ENCODE results near the gene IFFO2. TPM values are rescaled to one million over a fixed set of nuclear protein-coding genes. Genes with fewer than 3 reads are reported as not detected.
"Not testable (repeated sequence)": the region's sequence is repeated elsewhere in the genome, so short reads cannot be mapped to it uniquely, and the experiment has no call there.

The IFFO2 gene
- total RNA-seq, 4 donors from 2014 or later, result 25.8 to 88.8 (median 52.7) TPM

GRCh38 chr1:18899363-18900049 lies 57.0 kb downstream of the IFFO2 start:
- WGBS, 2 donors, result 19 to 63% methylated on average over 4 of the region's 4 CpGs
- no peaks in the 10 kb centered on the region for H3K9me3 ChIP-seq
- intact Hi-C loops (cut with DNase I), result loop anchor here (5.0 kb wide), 1 partner anchor 68 kb away; no protein-coding TSS in a partner anchor
- peaks cover 0 to 67% (median 28%) of the 10 kb centered on the region in 3 donors for H3K4me1 ChIP-seq
- no peak for TF ChIP-seq POLR2A (IDR thresholded peaks at IDR 0.05)
- TF ChIP-seq CTCF (IDR thresholded peaks at IDR 0.05), result no peak
- H3K36me3 ChIP-seq, result peaks cover 0 to 32% (median 0%) of the 10 kb centered on the region in 3 donors
- no peak overlapping the region for H3K4me3 ChIP-seq
- no peak for DNase-seq
- no peaks in the 10 kb centered on the region for H3K27me3 ChIP-seq
- H3K27ac ChIP-seq, result peak overlapping the region; percentile 28 to 97 (median 74)

- 54 to 64% methylated on average over 6 to 8 of the region's 8 CpGs for WGBS, 2 donors
- no peak for DNase-seq
Observed at GRCh38 chr1:18898567-18898966, 57.9 kb downstream of the IFFO2 start.

DNA sequence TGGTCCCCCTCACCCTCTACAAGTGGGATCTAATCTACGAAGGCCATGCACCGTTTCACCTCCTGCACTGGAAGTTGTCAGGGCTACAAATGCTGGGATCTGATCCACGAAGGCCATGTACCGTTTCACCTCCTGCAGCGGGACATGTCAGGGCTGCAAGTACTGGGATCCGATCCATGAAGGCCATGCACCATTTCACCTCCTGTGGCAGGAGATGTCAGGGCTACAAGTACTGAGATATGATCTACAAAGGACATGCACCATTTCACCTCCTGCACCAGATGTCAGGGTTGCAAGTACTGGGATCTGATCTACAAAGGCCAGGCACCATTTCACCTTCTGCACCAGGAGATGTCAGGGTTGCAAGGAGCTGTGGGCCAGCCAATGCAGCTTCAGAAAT lies 61.2 kb downstream of the IFFO2 start:
- peaks cover 0 to 43% (median 22%) of the 10 kb centered on the region in 3 donors for H3K4me1 ChIP-seq
- no peak for DNase-seq
- no peaks in the 10 kb centered on the region for H3K27me3 ChIP-seq
- peaks cover 0 to 39% (median 0%) of the 10 kb centered on the region in 3 donors for H3K36me3 ChIP-seq
- WGBS, 2 donors, result 40 to 68% methylated on average over 1 to 6 of the region's 6 CpGs
- H3K27ac ChIP-seq, result peak overlapping the region in 2 of 4 donors; percentile 19 to 45
- H3K9me3 ChIP-seq, result no peaks in the 10 kb centered on the region
- TF ChIP-seq CTCF (IDR thresholded peaks at IDR 0.05), result no peak
- TF ChIP-seq POLR2A (IDR thresholded peaks at IDR 0.05), result no peak
- intact Hi-C loops (cut with DNase I), result no loop called here
- H3K4me3 ChIP-seq, result no peak overlapping the region

More at GRCh38 chr1:18898567-18898966, 57.9 kb downstream of the IFFO2 start:
- peaks cover 0 to 29% (median 0%) of the 10 kb centered on the region in 3 donors for H3K36me3 ChIP-seq
- peak overlapping the region in 2 of 4 donors; percentile 93 to 97 for H3K27ac ChIP-seq
- no peaks in the 10 kb centered on the region for H3K27me3 ChIP-seq
- peaks cover 0 to 69% (median 27%) of the 10 kb centered on the region in 3 donors for H3K4me1 ChIP-seq
- H3K9me3 ChIP-seq, result no peaks in the 10 kb centered on the region
- TF ChIP-seq CTCF (IDR thresholded peaks at IDR 0.05) (no peak), POLR2A (IDR thresholded peaks at IDR 0.05) (no peak)
- no peak overlapping the region for H3K4me3 ChIP-seq
- intact Hi-C loops (cut with DNase I), result no loop called here

DNA sequence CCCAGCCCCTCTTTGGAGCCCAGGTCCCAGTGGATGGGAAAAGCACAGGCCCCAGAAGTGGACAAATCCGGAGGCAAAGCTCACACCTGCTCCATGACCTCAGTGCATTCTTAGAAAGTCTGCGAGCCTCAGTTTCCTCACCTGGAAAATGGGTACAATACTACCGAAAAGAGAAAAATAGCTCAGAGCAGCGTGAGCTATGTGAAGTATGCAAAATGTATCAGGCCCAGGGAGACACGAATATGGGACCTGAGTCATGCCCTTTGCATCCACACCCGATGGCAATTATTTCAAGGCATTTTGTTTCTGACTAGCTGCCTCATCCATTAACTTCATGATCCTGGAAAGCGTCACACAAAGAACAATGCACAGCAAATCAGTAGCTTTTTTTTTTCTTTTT lies 63.4 kb downstream of the IFFO2 start:
- WGBS, 2 donors, result 63 to 76% methylated on average over 6 to 7 of the region's 7 CpGs
- peaks cover 0 to 51% (median 0%) of the 10 kb centered on the region in 3 donors for H3K36me3 ChIP-seq
- no peaks in the 10 kb centered on the region for H3K9me3 ChIP-seq
- no peak for DNase-seq
- intact Hi-C loops (cut with DNase I), result no loop called here
- H3K27ac ChIP-seq, result no peak overlapping the region
- TF ChIP-seq POLR2A (IDR thresholded peaks at IDR 0.05) (no peak), CTCF (IDR thresholded peaks at IDR 0.05) (no peak)
- H3K4me1 ChIP-seq, result peaks cover 0 to 33% (median 15%) of the 10 kb centered on the region in 3 donors
- no peak overlapping the region for H3K4me3 ChIP-seq
- H3K27me3 ChIP-seq, result no peaks in the 10 kb centered on the region

DNA sequence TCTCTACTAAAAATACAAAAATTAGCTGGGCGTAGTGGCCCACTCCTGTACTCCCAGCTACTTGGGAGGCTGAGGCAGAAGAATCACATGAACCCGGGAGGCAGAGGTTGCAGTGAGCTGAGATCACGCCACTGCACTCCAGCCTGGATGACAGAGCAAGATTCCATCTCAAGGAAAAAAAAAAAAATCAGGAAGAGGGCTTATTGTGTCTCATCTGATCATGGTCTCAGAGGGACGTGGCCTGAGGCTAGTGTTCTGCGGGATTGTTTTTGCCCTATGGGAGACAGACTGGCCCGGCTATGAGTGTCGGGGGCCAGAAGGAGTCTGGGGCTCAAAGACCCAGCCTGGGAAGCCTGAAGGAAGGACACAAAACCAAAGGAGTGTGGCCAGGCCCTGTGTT lies 64.6 kb downstream of the IFFO2 start:
- Histone ChIP-seq H3K4me1 (peaks cover 0 to 43% (median 15%) of the 10 kb centered on the region in 3 donors), H3K36me3 (peaks cover 0 to 48% (median 0%) of the 10 kb centered on the region in 3 donors)
- intact Hi-C loops (cut with DNase I); H3K27ac ChIP-seq; H3K27me3 ChIP-seq; DNase-seq; H3K4me3 ChIP-seq; H3K9me3 ChIP-seq: not testable (repeated sequence)
- WGBS, 2 donors, result 92 to 93% methylated on average over 7 of the region's 7 CpGs

All from esophagus squamous epithelium (tissue), 5 donors.